ENCODE measurements around the gene IFI44L. TPM values are rescaled to one million over a fixed set of nuclear protein-coding genes. Genes with fewer than 3 reads are reported as not detected.

The IFI44L gene
- total RNA-seq, 2 donors from 2014 or later = 21.4 to 62.5 TPM

- no peak for DNase-seq
- peaks cover 62% of the 10 kb centered on the region for H3K4me1 Mint-ChIP-seq (ENCODE audit: low read depth)
- H3K9me3 Mint-ChIP-seq = peaks cover 11 to 14% of the 10 kb centered on the region in 2 donors
- peaks cover 19 to 20% of the 10 kb centered on the region in 2 donors for H3K36me3 Mint-ChIP-seq (ENCODE audit: insufficient read depth in 2 of 2)
- H3K27ac Mint-ChIP-seq = peak overlapping the region; percentile 95
- H3K4me3 Mint-ChIP-seq = peak overlapping the region; percentile 83 to 97
- ATAC-seq (replicated peaks in 1 of 2) = no peak
- H3K27me3 Mint-ChIP-seq (ENCODE audit: low read depth) = no peaks in the 10 kb centered on the region
Observed at GRCh38 chr1:78650114-78650660, 29.9 kb downstream of the IFI44L start.

GRCh38 chr1:78651241-78651640 lies 31.0 kb downstream of the IFI44L start:
- DNase-seq (peak in 1 of 2 donors; percentile 27), ATAC-seq (replicated peaks in 1 of 2) (peak; percentile 47 to 57)
- Mint-ChIP-seq H3K9me3 (peaks cover 10 to 14% of the 10 kb centered on the region in 2 donors), H3K27me3 (ENCODE audit: low read depth) (no peaks in the 10 kb centered on the region), H3K36me3 (ENCODE audit: insufficient read depth in 2 of 2) (peaks cover 17 to 19% of the 10 kb centered on the region in 2 donors), H3K4me1 (ENCODE audit: low read depth) (peaks cover 51% of the 10 kb centered on the region), H3K4me3 (peak overlapping the region; percentile 83 to 97), H3K27ac (peak overlapping the region; percentile 95)

- ATAC-seq (replicated peaks in 1 of 2) (no peak), DNase-seq (no peak)
- H3K4me1 Mint-ChIP-seq (ENCODE audit: low read depth) = peaks cover 43% of the 10 kb centered on the region
- H3K4me3 Mint-ChIP-seq = peak overlapping the region; percentile 83 to 97
- no peaks in the 10 kb centered on the region for H3K27me3 Mint-ChIP-seq (ENCODE audit: low read depth)
- H3K9me3 Mint-ChIP-seq = peaks cover 10 to 11% of the 10 kb centered on the region in 2 donors
- peaks cover 12 to 16% of the 10 kb centered on the region in 2 donors for H3K36me3 Mint-ChIP-seq (ENCODE audit: insufficient read depth in 2 of 2)
- peak overlapping the region; percentile 95 for H3K27ac Mint-ChIP-seq
Observed at GRCh38 chr1:78652019-78652560, 31.8 kb downstream of the IFI44L start.

- Mint-ChIP-seq H3K9me3 (no peaks in the 10 kb centered on the region), H3K36me3 (ENCODE audit: insufficient read depth in 2 of 2) (peaks cover 0 to 5% of the 10 kb centered on the region in 2 donors), H3K27me3 (ENCODE audit: low read depth) (no peaks in the 10 kb centered on the region), H3K4me1 (ENCODE audit: low read depth) (peaks cover 2% of the 10 kb centered on the region), H3K27ac (no peak overlapping the region), H3K4me3 (no peak overlapping the region)
- ATAC-seq (replicated peaks in 1 of 2) = no peak
- DNase-seq = no peak
Observed at GRCh38 chr1:78658901-78659300, 38.7 kb downstream of the IFI44L start.

- no peak for ATAC-seq (replicated peaks in 1 of 2)
- Mint-ChIP-seq H3K4me1 (ENCODE audit: low read depth) (peaks cover 6% of the 10 kb centered on the region), H3K4me3 (no peak overlapping the region), H3K27ac (no peak overlapping the region), H3K27me3 (ENCODE audit: low read depth) (no peaks in the 10 kb centered on the region), H3K36me3 (ENCODE audit: insufficient read depth in 2 of 2) (peaks cover 0 to 3% of the 10 kb centered on the region in 2 donors), H3K9me3 (no peaks in the 10 kb centered on the region)
- DNase-seq = no peak
Observed at GRCh38 chr1:78663923-78664322, 43.7 kb downstream of the IFI44L start.

GRCh38 chr1:78664763-78665162 lies 44.5 kb downstream of the IFI44L start:
- Mint-ChIP-seq H3K27ac (no peak overlapping the region), H3K27me3 (ENCODE audit: low read depth) (no peaks in the 10 kb centered on the region), H3K4me1 (ENCODE audit: low read depth) (peaks cover 6% of the 10 kb centered on the region), H3K9me3 (no peaks in the 10 kb centered on the region), H3K36me3 (ENCODE audit: insufficient read depth in 2 of 2) (no peaks in the 10 kb centered on the region), H3K4me3 (no peak overlapping the region)
- DNase-seq (no peak), ATAC-seq (replicated peaks in 1 of 2) (peak; percentile 72 to 83)

GRCh38 chr1:78665809-78666208 lies 45.6 kb downstream of the IFI44L start:
- H3K27me3 Mint-ChIP-seq (ENCODE audit: low read depth) = no peaks in the 10 kb centered on the region
- no peaks in the 10 kb centered on the region for H3K9me3 Mint-ChIP-seq
- DNase-seq (no peak), ATAC-seq (replicated peaks in 1 of 2) (no peak)
- H3K36me3 Mint-ChIP-seq (ENCODE audit: insufficient read depth in 2 of 2) = no peaks in the 10 kb centered on the region
- H3K4me3 Mint-ChIP-seq = no peak overlapping the region
- peaks cover 6% of the 10 kb centered on the region for H3K4me1 Mint-ChIP-seq (ENCODE audit: low read depth)
- H3K27ac Mint-ChIP-seq = no peak overlapping the region

GRCh38 chr1:78667939-78668338 lies 47.7 kb downstream of the IFI44L start:
- H3K4me1 Mint-ChIP-seq (ENCODE audit: low read depth) = peaks cover 14% of the 10 kb centered on the region
- H3K36me3 Mint-ChIP-seq (ENCODE audit: insufficient read depth in 2 of 2) = no peaks in the 10 kb centered on the region
- peak overlapping the region; percentile 83 for H3K27ac Mint-ChIP-seq
- ATAC-seq (replicated peaks in 1 of 2) (no peak), DNase-seq (no peak)
- no peak overlapping the region for H3K4me3 Mint-ChIP-seq
- no peaks in the 10 kb centered on the region for H3K9me3 Mint-ChIP-seq
- no peaks in the 10 kb centered on the region for H3K27me3 Mint-ChIP-seq (ENCODE audit: low read depth)

- Mint-ChIP-seq H3K36me3 (ENCODE audit: insufficient read depth in 2 of 2) (no peaks in the 10 kb centered on the region), H3K27ac (no peak overlapping the region), H3K4me1 (ENCODE audit: low read depth) (peaks cover 14% of the 10 kb centered on the region), H3K9me3 (no peaks in the 10 kb centered on the region), H3K4me3 (no peak overlapping the region), H3K27me3 (ENCODE audit: low read depth) (no peaks in the 10 kb centered on the region)
- no peak for DNase-seq
- no peak for ATAC-seq (replicated peaks in 1 of 2)
Observed at GRCh38 chr1:78668427-78668826, 48.2 kb downstream of the IFI44L start.

- DNase-seq (no peak), ATAC-seq (replicated peaks in 1 of 2) (no peak)
- Mint-ChIP-seq H3K9me3 (no peaks in the 10 kb centered on the region), H3K27me3 (ENCODE audit: low read depth) (no peaks in the 10 kb centered on the region), H3K36me3 (ENCODE audit: insufficient read depth in 2 of 2) (no peaks in the 10 kb centered on the region), H3K4me1 (ENCODE audit: low read depth) (peaks cover 8% of the 10 kb centered on the region), H3K4me3 (no peak overlapping the region), H3K27ac (no peak overlapping the region)
Observed at GRCh38 chr1:78672428-78672827, 52.2 kb downstream of the IFI44L start.

GRCh38 chr1:78673120-78673519 lies 52.9 kb downstream of the IFI44L start:
- H3K9me3 Mint-ChIP-seq = no peaks in the 10 kb centered on the region
- DNase-seq = peak; percentile 13 to 26
- no peak overlapping the region for H3K4me3 Mint-ChIP-seq
- no peaks in the 10 kb centered on the region for H3K36me3 Mint-ChIP-seq (ENCODE audit: insufficient read depth in 2 of 2)
- peak; percentile 53 to 56 for ATAC-seq (replicated peaks in 1 of 2)
- H3K27ac Mint-ChIP-seq = no peak overlapping the region
- H3K27me3 Mint-ChIP-seq (ENCODE audit: low read depth) = no peaks in the 10 kb centered on the region
- peaks cover 13% of the 10 kb centered on the region for H3K4me1 Mint-ChIP-seq (ENCODE audit: low read depth)

- ATAC-seq (replicated peaks in 1 of 2) = peak in 1 of 2 donors; percentile 30
- H3K27me3 Mint-ChIP-seq (ENCODE audit: low read depth) = no peaks in the 10 kb centered on the region
Observed at GRCh38 chr1:78676347-78676982, 56.2 kb downstream of the IFI44L start.

GRCh38 chr1:78676993-78677392 lies 56.7 kb downstream of the IFI44L start:
- DNase-seq (no peak), ATAC-seq (replicated peaks in 1 of 2) (no peak)
- peaks cover 10% of the 10 kb centered on the region for H3K4me1 Mint-ChIP-seq (ENCODE audit: low read depth)
- no peaks in the 10 kb centered on the region for H3K9me3 Mint-ChIP-seq
- no peak overlapping the region for H3K4me3 Mint-ChIP-seq
- H3K36me3 Mint-ChIP-seq (ENCODE audit: insufficient read depth in 2 of 2) = no peaks in the 10 kb centered on the region
- no peaks in the 10 kb centered on the region for H3K27me3 Mint-ChIP-seq (ENCODE audit: low read depth)
- H3K27ac Mint-ChIP-seq = no peak overlapping the region

More at GRCh38 chr1:78676347-78676982, 56.2 kb downstream of the IFI44L start:
- no peak overlapping the region for H3K4me3 Mint-ChIP-seq
- peak overlapping the region; percentile 30 for H3K27ac Mint-ChIP-seq
- DNase-seq = peak; percentile 49 to 64
- peaks cover 15% of the 10 kb centered on the region for H3K4me1 Mint-ChIP-seq (ENCODE audit: low read depth)
- no peaks in the 10 kb centered on the region for H3K36me3 Mint-ChIP-seq (ENCODE audit: insufficient read depth in 2 of 2)
- H3K9me3 Mint-ChIP-seq = no peaks in the 10 kb centered on the region

Measured in activated T-cell treated with anti-CD3 and anti-CD28 coated beads, Interleukin-2, amount 50 U/mL, for 72 hours (primary cell).